Activated T-cell treated with anti-CD3 and anti-CD28 coated beads, Interleukin-2, amount 50 U/mL, for 72 hours (primary cell): ENCODE results near the gene IRAG1. TPM values are rescaled to one million over a fixed set of nuclear protein-coding genes. Genes with fewer than 3 reads are reported as not detected.

Source experiments
- ATAC-seq, 2 donors: fragments of 150-1000 bp; cut with Tn5 transposase; replicated peaks in 1 of 2; 2 replicates each; pipeline ENCODE4 v1.10.0; 2021; ENCODE audit warnings: moderate library complexity in 2 of 2, mild to moderate bottlenecking in 1 of 2
- DNase-seq, 2 donors: peaks; one replicate each; pipeline ENCODE4 v3.0.0; 2021 to 2022; ENCODE audit warnings: mixed read lengths in 1 of 2
- H3K27ac Mint-ChIP-seq: one replicate; pipeline ENCODE4 v1.8.0; 2022; ENCODE audit warnings: mild to moderate bottlenecking, moderate library complexity, mixed read lengths
- H3K27me3 Mint-ChIP-seq: one replicate; pipeline ENCODE4 v1.8.0; 2022; ENCODE audit warnings: low read depth, mixed read lengths
- H3K36me3 Mint-ChIP-seq, 2 donors: one replicate each; pipeline ENCODE4 v1.8.0; 2022; ENCODE audit warnings: mixed read lengths in 2 of 2, mild to moderate bottlenecking in 1 of 2; ENCODE audit not compliant: insufficient read depth in 2 of 2
- H3K4me1 Mint-ChIP-seq: one replicate; pipeline ENCODE4 v1.8.0; 2022; ENCODE audit warnings: low read depth, mixed read lengths
- H3K4me3 Mint-ChIP-seq, 2 donors: one replicate each; pipeline ENCODE4 v1.8.0; 2022; ENCODE audit warnings: mild to moderate bottlenecking in 2 of 2, mixed read lengths in 2 of 2, moderate library complexity in 2 of 2
- H3K9me3 Mint-ChIP-seq, 2 donors: one replicate each; pipeline ENCODE4 v1.8.0; 2022; ENCODE audit warnings: mixed read lengths in 2 of 2
- total RNA-seq, 2 donors: library from RNA; stranded (reverse); gene quantifications; one replicate each; pipeline ENCODE4 v1.2.3, GENCODE V29; 2022

IRAG1 gene
- total RNA-seq, 2 donors from 2014 or later: 0.09 TPM; not detected in 1

DNA sequence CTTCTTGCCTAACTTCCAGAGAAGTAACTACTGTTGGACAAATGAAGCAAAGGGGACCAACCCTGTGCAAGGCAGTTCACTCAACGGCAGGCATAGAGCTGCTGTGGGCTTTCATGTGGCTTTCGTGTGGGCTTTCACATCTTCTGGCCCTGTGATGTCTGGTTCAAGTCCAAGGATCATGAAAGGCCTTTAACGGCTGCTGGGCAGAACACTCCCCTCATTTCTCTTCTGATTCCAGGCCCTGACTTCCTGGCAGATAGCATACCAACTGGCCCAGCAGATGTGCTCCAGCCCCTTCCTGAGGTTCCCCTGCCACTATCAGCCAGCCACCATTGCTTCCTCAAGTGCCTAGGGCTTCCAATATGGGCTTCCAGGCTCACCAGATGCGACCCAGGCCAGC, 28.8 kb upstream of the IRAG1 start:
- Mint-ChIP-seq H3K4me3 (no peak overlapping the region), H3K36me3 (peaks cover 3 to 6% of the 10 kb centered on the region in 2 donors), H3K27ac (no peak overlapping the region), H3K27me3 (peaks cover 25% of the 10 kb centered on the region), H3K4me1 (peaks cover 19% of the 10 kb centered on the region), H3K9me3 (no peaks in the 10 kb centered on the region)
- no peak for DNase-seq
- no peak for ATAC-seq

DNA sequence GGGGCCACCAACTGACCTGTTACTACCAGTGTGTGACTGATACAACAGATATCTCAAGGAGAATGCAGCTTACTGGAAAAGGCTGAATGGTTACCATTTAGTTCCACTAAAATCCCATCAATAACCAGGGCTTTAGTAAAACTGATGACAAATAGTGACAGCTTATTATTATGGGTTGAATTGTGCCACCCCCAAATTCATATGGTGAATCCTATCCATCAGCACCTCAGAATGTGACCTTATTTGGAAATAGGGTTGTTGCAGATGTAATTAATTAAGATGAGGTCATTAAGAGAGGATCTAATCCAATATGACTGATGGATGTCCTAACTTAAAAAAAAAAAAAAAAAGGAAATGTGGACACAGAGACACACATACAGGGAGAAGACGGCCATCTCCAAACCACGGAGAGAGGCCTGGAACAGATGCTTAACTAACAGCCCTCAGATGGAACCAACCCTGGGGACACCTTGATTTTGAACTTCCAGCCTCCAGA, 27.4 kb upstream of the IRAG1 start:
- Mint-ChIP-seq H3K9me3 (no peaks in the 10 kb centered on the region), H3K27ac (no peak overlapping the region), H3K4me3 (no peak overlapping the region)

DNA sequence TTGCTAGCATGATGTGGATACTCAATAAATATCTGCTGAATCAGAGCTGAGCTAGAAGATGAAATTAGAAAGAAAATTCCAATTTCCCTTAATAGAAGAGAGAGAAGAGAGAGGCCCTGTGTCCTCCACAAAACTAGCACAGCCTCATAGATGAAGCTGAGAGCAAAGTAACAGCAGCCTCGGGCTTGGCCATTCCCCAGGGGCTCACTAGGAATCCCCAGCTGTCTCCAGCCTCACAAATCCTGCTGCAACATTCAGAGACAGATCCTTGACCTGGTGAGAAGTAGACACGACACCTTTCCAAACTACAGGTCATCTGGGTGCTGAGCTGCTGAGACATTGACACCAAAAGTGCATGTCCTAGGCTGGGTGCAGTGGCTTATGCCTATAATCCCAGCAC, 26.1 kb upstream of the IRAG1 start:
- ATAC-seq: no peak
- Mint-ChIP-seq H3K36me3 (no peaks in the 10 kb centered on the region), H3K4me3 (no peak overlapping the region), H3K9me3 (no peaks in the 10 kb centered on the region), H3K27ac (no peak overlapping the region), H3K4me1 (no peaks in the 10 kb centered on the region), H3K27me3 (peaks cover 22% of the 10 kb centered on the region)
- no peak for DNase-seq

More for the DNA sequence above, 27.4 kb upstream of the IRAG1 start:
- no peak for ATAC-seq
- H3K27me3 Mint-ChIP-seq: peaks cover 22% of the 10 kb centered on the region
- peaks cover 9% of the 10 kb centered on the region for H3K4me1 Mint-ChIP-seq
- H3K36me3 Mint-ChIP-seq: peaks cover 2 to 3% of the 10 kb centered on the region in 2 donors
- no peak for DNase-seq

DNA sequence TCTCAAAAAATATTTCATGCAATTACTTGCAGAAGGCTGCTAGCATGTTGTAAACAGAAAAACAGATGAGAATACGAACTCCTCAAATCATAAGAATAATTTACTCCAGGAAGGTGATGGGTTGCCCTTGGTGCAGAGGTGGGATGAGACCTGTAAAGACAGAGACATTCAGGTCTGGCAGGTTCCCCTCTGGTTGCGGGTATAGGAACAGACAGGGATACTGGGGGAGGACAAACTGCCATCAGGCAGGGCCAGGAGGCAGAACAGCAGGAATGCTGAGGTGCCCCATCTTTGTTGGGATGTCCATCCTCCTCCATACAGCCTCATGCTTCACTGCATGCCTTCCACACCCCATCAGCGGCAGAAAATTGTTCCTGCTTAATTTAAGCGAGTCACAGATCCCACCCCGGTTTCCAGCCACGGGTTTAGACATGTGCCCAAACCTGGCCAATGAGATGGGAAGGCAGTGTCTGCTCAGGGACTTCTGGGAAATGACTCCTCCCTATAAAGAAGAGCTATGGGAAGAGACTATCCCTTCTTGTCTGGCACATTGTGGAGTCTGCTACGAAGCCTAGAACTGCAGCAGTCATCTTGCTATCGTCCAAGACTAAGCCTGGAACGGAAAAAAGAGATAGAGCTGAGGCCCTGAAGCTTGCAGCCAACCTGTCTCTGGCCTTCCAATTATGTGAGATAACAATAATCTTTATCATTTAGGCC, 23.1 kb upstream of the IRAG1 start:
- DNase-seq (no peak), ATAC-seq (no peak)
- Mint-ChIP-seq H3K4me3 (no peak overlapping the region), H3K4me1 (no peaks in the 10 kb centered on the region), H3K36me3 (no peaks in the 10 kb centered on the region), H3K27ac (no peak overlapping the region), H3K9me3 (no peaks in the 10 kb centered on the region), H3K27me3 (peaks cover 10% of the 10 kb centered on the region)

DNA sequence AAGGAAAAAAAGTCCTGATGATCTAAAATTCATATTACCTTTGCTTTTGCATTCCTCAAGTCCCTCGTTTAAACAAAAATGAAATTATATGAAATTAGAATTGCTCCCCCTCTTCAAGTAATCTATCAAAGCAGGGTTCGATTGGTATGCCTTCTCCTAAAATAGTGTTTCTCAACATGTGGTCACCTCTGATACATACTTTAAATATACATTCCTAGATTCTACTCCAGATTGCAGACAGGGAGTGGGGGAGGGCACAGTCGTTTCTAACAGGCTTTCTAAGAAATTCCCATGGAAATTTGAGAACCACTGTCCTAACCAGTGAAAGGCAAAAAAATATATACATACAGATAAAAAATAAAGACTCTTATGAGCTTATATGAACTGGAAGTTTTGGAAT, 22.6 kb upstream of the IRAG1 start:
- H3K36me3 Mint-ChIP-seq: no peaks in the 10 kb centered on the region
- no peaks in the 10 kb centered on the region for H3K4me1 Mint-ChIP-seq
- ATAC-seq (no peak), DNase-seq (no peak)
- no peak overlapping the region for H3K27ac Mint-ChIP-seq
- H3K4me3 Mint-ChIP-seq: no peak overlapping the region
- H3K9me3 Mint-ChIP-seq: no peaks in the 10 kb centered on the region
- H3K27me3 Mint-ChIP-seq: peaks cover 10% of the 10 kb centered on the region

DNA sequence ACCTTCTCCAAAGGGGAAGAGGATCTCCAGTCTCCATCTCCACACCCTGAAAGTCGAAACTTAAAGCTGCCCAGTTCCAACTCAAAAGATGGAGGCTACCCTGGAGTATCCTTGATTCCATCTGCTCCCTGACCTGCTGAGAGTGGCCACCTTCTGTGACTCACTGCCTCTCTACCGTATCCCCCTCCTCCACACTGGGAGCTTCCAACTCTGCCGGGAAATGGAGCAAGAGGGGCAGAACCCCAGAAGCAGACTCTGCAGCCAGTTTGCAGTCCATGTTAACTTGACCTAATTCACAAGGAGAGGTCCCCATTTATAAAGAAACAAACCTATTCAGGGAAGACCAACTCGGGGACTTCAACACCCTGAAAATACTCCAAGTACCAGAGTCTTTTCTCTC, 22.0 kb upstream of the IRAG1 start:
- ATAC-seq (no peak), DNase-seq (no peak)
- peaks cover 10% of the 10 kb centered on the region for H3K27me3 Mint-ChIP-seq

DNA sequence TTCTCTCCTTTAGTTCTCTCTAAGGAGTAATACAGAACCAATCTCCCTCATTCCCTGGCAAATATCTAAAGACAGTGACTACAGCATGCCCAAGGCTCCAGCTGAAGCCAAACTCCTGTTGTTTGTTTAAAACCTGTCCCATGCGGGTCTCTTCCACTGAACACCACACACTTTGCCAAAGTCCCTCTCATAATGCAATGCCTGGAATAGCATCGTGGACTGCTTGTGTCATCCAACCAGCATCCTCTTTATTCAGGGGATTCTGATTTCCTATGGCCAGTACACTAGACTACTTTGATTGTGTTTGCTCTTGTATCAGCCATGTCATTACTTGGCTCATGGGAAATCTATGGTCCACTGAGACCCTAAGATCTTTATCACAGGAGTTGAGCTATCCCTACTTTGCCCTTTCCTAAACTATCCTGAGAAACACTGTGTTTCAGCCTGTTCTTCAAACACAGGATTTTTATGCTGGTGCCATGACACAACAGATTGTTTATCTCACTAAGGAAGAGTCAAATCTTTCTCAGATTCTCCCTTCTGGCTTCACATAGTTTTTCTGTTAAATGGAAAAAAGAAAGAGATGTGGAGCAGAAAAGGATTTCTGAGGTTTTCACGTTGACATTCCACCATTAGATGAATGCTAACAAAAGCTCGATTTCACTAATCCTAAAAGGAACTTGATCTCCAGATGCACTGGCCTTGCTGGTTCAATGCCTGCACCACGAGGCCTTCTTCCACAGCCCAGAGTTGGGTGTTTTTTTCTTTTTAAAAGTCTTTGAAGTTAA, 15.9 kb upstream of the IRAG1 start:
- Mint-ChIP-seq H3K9me3 (no peaks in the 10 kb centered on the region), H3K27ac (no peak overlapping the region), H3K4me3 (no peak overlapping the region), H3K27me3 (no peaks in the 10 kb centered on the region), H3K36me3 (no peaks in the 10 kb centered on the region), H3K4me1 (no peaks in the 10 kb centered on the region)
- DNase-seq (no peak), ATAC-seq (no peak)

More for the DNA sequence above, 22.0 kb upstream of the IRAG1 start:
- no peak overlapping the region for H3K27ac Mint-ChIP-seq
- H3K4me1 Mint-ChIP-seq: no peaks in the 10 kb centered on the region
- no peaks in the 10 kb centered on the region for H3K36me3 Mint-ChIP-seq
- H3K9me3 Mint-ChIP-seq: no peaks in the 10 kb centered on the region
- H3K4me3 Mint-ChIP-seq: no peak overlapping the region

DNA sequence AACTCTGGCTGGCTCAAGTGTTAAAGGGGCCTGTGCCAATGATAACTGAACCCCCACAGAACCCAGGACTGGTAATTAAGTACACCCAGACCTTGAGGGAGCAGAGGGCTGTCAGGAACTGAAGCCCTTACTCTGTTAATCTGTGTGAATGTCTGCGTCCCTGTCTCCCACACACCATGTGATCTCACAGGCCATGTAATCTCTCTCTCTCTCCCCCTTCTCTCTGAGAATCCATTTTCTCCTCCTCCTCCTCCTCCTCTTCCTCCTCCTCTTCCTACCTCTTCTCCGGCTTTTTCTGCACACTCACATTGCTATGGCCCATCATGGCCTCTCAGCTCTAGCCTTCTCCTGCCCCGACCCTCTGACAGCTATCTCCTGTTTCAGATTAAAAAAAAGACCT, 14.6 kb upstream of the IRAG1 start:
- DNase-seq: no peak

DNA sequence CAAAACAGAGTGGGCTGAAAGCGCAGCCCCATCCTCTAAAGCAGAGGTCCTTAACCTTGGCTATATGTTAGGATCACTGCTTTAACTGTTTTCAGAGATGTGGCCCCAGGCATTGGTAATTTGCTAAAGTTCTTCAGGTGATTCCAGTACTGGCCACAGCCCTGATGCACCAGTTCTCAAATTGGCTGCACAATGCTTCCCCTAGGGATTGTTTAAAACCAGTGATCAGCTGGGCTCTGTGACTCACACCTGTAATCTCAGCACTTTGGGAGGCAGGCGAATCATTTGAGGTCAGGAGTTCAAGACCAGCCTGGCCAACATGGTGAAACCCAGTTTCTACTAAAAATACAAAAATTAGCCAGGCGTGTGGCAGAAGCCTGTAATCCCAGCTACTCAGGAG, 8.4 kb upstream of the IRAG1 start:
- H3K4me3 Mint-ChIP-seq: no peak overlapping the region
- peaks cover 0 to 1% of the 10 kb centered on the region in 2 donors for H3K9me3 Mint-ChIP-seq
- peaks cover 12% of the 10 kb centered on the region for H3K27me3 Mint-ChIP-seq
- peaks cover 0 to 3% of the 10 kb centered on the region in 2 donors for H3K36me3 Mint-ChIP-seq
- H3K4me1 Mint-ChIP-seq: no peaks in the 10 kb centered on the region
- ATAC-seq (no peak), DNase-seq (no peak)
- H3K27ac Mint-ChIP-seq: no peak overlapping the region

More for the DNA sequence above, 14.6 kb upstream of the IRAG1 start:
- H3K27ac Mint-ChIP-seq: no peak overlapping the region
- no peaks in the 10 kb centered on the region for H3K36me3 Mint-ChIP-seq
- H3K4me1 Mint-ChIP-seq: no peaks in the 10 kb centered on the region
- H3K27me3 Mint-ChIP-seq: no peaks in the 10 kb centered on the region
- H3K9me3 Mint-ChIP-seq: no peaks in the 10 kb centered on the region
- ATAC-seq: no peak
- H3K4me3 Mint-ChIP-seq: no peak overlapping the region

DNA sequence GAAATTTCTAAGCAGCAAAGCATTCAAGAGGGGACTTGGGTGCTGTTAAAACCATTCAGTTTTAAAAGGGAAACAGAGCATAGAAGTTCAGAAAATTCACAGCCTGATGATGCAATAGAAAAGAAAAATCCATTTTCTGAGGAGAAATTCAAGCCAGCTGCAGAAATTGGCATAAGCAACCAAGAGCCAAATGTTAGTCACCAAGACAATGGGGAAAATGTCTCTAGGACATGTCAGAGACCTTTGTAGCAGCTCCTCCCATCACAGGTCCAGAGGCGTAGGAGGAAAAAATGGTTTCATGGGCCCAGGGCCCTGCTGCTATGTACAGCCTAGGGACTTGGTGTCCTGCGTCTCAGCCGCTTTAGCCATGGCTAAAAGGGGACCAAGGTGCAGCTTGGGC, 5.5 kb upstream of the IRAG1 start:
- Mint-ChIP-seq H3K4me3 (no peak overlapping the region), H3K27ac (no peak overlapping the region), H3K4me1 (no peaks in the 10 kb centered on the region), H3K27me3 (peaks cover 17% of the 10 kb centered on the region), H3K36me3 (peaks cover 0 to 3% of the 10 kb centered on the region in 2 donors), H3K9me3 (peaks cover 0 to 1% of the 10 kb centered on the region in 2 donors)
- ATAC-seq (no peak), DNase-seq (no peak)

DNA sequence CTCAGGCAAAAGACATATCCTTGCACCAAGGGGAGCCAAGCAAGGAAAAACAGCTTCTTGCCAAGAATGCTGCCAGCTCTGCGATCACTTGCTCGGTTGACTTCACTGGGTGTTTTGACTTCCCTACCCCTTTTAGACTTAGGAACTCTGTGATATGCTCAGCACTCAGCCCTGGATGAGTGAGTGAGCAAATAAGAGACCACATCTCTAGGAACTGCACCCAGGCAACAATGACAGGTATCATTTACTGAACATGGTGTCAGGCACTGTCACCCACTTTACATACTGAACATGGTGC, 3.7 kb upstream of the IRAG1 start:
- H3K27ac Mint-ChIP-seq: no peak overlapping the region
- no peak overlapping the region for H3K4me3 Mint-ChIP-seq
- H3K4me1 Mint-ChIP-seq: no peaks in the 10 kb centered on the region
- peaks cover 0 to 1% of the 10 kb centered on the region in 2 donors for H3K9me3 Mint-ChIP-seq
- ATAC-seq (no peak), DNase-seq (no peak)
- H3K36me3 Mint-ChIP-seq: peaks cover 0 to 3% of the 10 kb centered on the region in 2 donors
- H3K27me3 Mint-ChIP-seq: peaks cover 17% of the 10 kb centered on the region

DNA sequence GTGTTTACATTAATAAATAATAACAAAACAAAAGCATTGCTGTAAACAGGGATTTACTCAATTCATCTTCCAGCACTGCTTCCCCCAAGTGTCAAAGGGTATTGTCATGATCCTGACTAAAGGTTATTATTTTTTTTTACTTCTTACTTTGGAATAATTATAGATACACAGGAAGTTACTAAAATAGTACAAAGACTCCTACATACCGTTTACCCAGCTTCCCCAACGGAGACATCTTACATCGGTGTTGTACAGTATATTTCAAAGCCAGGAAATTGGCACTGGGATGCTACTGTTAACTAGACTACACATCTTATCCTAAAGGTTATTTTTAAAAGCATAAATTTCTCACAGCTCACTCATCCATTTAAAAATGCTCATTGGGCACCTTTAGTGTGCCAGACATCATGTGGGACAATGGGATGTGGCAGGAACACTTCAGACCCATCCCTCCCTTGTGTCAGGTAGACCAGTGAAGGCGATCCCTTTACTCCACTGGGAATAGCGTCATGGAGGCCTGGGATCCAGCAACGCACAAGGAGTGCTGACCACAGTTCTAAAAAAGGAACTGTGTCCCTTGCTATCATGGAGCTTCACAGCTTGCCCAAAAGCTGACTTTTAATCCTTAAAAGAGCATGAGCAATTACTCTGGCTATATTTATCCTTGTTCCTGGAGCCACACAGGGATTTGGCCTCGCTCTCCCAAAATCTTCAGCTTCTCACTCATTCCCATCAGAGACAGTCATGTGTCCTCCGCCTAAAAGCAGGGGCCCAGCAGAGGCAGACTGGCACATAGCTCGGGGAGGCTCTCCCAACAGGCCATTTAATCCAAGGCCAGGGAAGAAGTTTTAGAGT, 3.1 kb upstream of the IRAG1 start:
- Mint-ChIP-seq H3K9me3 (peaks cover 0 to 1% of the 10 kb centered on the region in 2 donors), H3K27ac (no peak overlapping the region), H3K27me3 (peaks cover 17% of the 10 kb centered on the region), H3K36me3 (peaks cover 0 to 3% of the 10 kb centered on the region in 2 donors), H3K4me3 (no peak overlapping the region), H3K4me1 (no peaks in the 10 kb centered on the region)
- no peak for DNase-seq
- no peak for ATAC-seq

DNA sequence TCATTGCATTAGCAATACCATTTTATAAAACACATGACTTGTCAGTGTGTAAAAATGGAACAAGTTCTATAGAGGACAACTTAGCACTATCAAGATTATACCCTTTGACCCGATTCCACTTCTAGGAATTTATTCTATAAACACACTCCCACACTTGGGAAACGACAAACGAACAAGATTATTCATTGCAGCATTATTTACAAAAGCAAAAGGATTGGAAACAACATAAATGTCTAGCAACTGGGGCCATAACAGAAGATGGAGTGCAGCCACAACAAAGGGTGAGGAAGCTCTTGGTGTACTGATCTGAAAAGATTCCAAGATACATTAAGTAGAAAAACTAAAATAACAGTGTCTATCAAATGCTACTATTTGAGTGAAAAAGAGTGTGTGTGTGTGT, 2.3 kb upstream of the IRAG1 start:
- Mint-ChIP-seq H3K9me3 (peaks cover 0 to 1% of the 10 kb centered on the region in 2 donors), H3K36me3 (peaks cover 0 to 3% of the 10 kb centered on the region in 2 donors), H3K4me1 (no peaks in the 10 kb centered on the region), H3K4me3 (no peak overlapping the region), H3K27me3 (peaks cover 17% of the 10 kb centered on the region), H3K27ac (no peak overlapping the region)
- ATAC-seq (no peak), DNase-seq (no peak)
